CD4-positive, CD25-positive, alpha-beta regulatory T cell (primary cell): ENCODE data around the gene KANK3. TPM values are rescaled to one million over a fixed set of nuclear protein-coding genes. Genes with fewer than 3 reads are reported as not detected.
"Not testable (repeated sequence)": the region's sequence is repeated elsewhere in the genome, so short reads cannot be mapped to it uniquely, and the experiment has no call there.

ENCODE experiments used
- ATAC-seq, 2 donors: fragments of 150-1000 bp; cut with Tn5 transposase; one replicate each; pipeline ENCODE4 v1.10.0; 2021; ENCODE audit warnings: low read depth in 2 of 2, moderate number of reproducible peaks in 2 of 2, moderate library complexity in 1 of 2
- DNase-seq, 3 donors: peaks; one replicate each; pipeline versions ENCODE4 v3.0.0 to v3.0.0-alpha.2; 2012 to 2022; ENCODE audit warnings: mixed read lengths in 1 of 3
- H3K27ac ChIP-seq: one replicate; pipeline ENCODE4 v1.7.0; 2013; ENCODE audit warnings: mild to moderate bottlenecking, low read length; ENCODE audit not compliant: insufficient read depth, poor library complexity, severe bottlenecking
- H3K27me3 ChIP-seq: one replicate; pipeline ENCODE4 v1.7.0; 2013; ENCODE audit warnings: low read length; ENCODE audit not compliant: control insufficient read depth, insufficient read depth
- H3K36me3 ChIP-seq: one replicate; pipeline ENCODE4 v1.7.0; 2013; ENCODE audit warnings: mild to moderate bottlenecking, low read length, moderate library complexity; ENCODE audit not compliant: control insufficient read depth, insufficient read depth
- H3K4me1 ChIP-seq: 2 replicates; pipeline ENCODE4 v1.7.0; 2013; ENCODE audit warnings: mild to moderate bottlenecking, low read length; ENCODE audit not compliant: insufficient read depth, control insufficient read depth, poor library complexity, severe bottlenecking
- H3K4me3 ChIP-seq: one replicate; pipeline ENCODE4 v1.7.0; 2013; ENCODE audit warnings: low read depth, mild to moderate bottlenecking, low read length, moderate library complexity
- H3K9me3 ChIP-seq, 2 experiments: 1 replicate in 1 of 2; 2 replicates in 1 of 2; pipeline ENCODE4 v1.7.0; 2013; ENCODE audit warnings: low read length in 2 of 2, mild to moderate bottlenecking in 1 of 2, moderate library complexity in 1 of 2; ENCODE audit not compliant: control insufficient read depth in 2 of 2
- H3K27ac Mint-ChIP-seq, 3 donors: one replicate each; pipeline ENCODE4 v1.8.0; 2020 to 2022; ENCODE audit warnings: mild to moderate bottlenecking in 3 of 3, mixed read lengths in 3 of 3, moderate library complexity in 2 of 3
- H3K27me3 Mint-ChIP-seq: one replicate; pipeline ENCODE4 v1.8.0; 2022; ENCODE audit warnings: mild to moderate bottlenecking, mixed read lengths
- H3K36me3 Mint-ChIP-seq: one replicate; pipeline ENCODE4 v1.8.0; 2020; ENCODE audit warnings: mixed read lengths
- H3K4me1 Mint-ChIP-seq, 4 donors: one replicate each; pipeline ENCODE4 v1.8.0; 2020 to 2022; ENCODE audit warnings: mixed read lengths in 4 of 4, mild to moderate bottlenecking in 1 of 4
- H3K4me3 Mint-ChIP-seq, 4 donors: one replicate each; pipeline ENCODE4 v1.8.0; 2020 to 2022; ENCODE audit warnings: mild to moderate bottlenecking in 4 of 4, mixed read lengths in 4 of 4, moderate library complexity in 3 of 4
- H3K9me3 Mint-ChIP-seq, 7 donors: one replicate each; pipeline ENCODE4 v1.8.0; 2020 to 2022; ENCODE audit warnings: mixed read lengths in 7 of 7, mild to moderate bottlenecking in 3 of 7, moderate library complexity in 2 of 7
- polyA plus RNA-seq, 4 donors: library from polyadenylated mRNA; unstranded; fragments of 300-500 nt; fragmentation: Illumina TruSeq; gene quantifications; one replicate each; pipeline ENCODE4 v1.2.3, GENCODE V29; 2021
- total RNA-seq: library from RNA; stranded (reverse); gene quantifications from one replicate; pipeline ENCODE4 v1.2.3, GENCODE V29; 2022

Gene KANK3
- total and polyA plus RNA-seq, 5 donors from 2014 or later: 0.40 to 4.4 (median 1.0) TPM

- not testable (repeated sequence) for ATAC-seq, H3K36me3 Mint-ChIP-seq, H3K27ac ChIP-seq, H3K9me3 ChIP-seq, H3K36me3 ChIP-seq, H3K4me3 ChIP-seq, H3K9me3 Mint-ChIP-seq, H3K27me3 ChIP-seq, DNase-seq
- H3K27me3 Mint-ChIP-seq: peaks cover 41% of the 10 kb centered on the region
- peaks cover 0 to 18% (median 9%) of the 10 kb centered on the region in 4 donors for H3K4me1 Mint-ChIP-seq
- H3K4me1 ChIP-seq: peaks cover 17% of the 10 kb centered on the region
- peak overlapping the region; percentile 29 to 77 (median 64) for H3K4me3 Mint-ChIP-seq
- H3K27ac Mint-ChIP-seq: peak overlapping the region in 2 of 3 donors; percentile 43 to 73
Measured at GRCh38 chr19:8341504-8341903, 1.6 kb downstream of the KANK3 start.

- Mint-ChIP-seq H3K36me3 (peaks cover 3% of the 10 kb centered on the region), H3K4me3 (peak overlapping the region in 1 of 4 donors; percentile 66), H3K4me1 (peaks cover 0 to 23% (median 11%) of the 10 kb centered on the region in 4 donors), H3K27me3 (peaks cover 50% of the 10 kb centered on the region), H3K27ac (no peak overlapping the region), H3K9me3 (peaks cover 0 to 6% (median 0%) of the 10 kb centered on the region in 7 donors)
- Histone ChIP-seq H3K4me3 (no peak overlapping the region), H3K9me3 (no peaks in the 10 kb centered on the region), H3K27me3 (no peaks in the 10 kb centered on the region), H3K27ac (no peak overlapping the region), H3K36me3 (no peaks in the 10 kb centered on the region), H3K4me1 (peaks cover 23% of the 10 kb centered on the region)
- DNase-seq: no peak
- ATAC-seq: no peak
Measured at GRCh38 chr19:8340341-8341096, 2.5 kb downstream of the KANK3 start.

- Histone ChIP-seq H3K4me3 (no peak overlapping the region), H3K27ac (no peak overlapping the region), H3K36me3 (no peaks in the 10 kb centered on the region), H3K27me3 (no peaks in the 10 kb centered on the region), H3K4me1 (peaks cover 37% of the 10 kb centered on the region), H3K9me3 (no peaks in the 10 kb centered on the region)
- ATAC-seq (no peak), DNase-seq (no peak)
- Mint-ChIP-seq H3K9me3 (peaks cover 0 to 6% (median 0%) of the 10 kb centered on the region in 7 donors), H3K27ac (no peak overlapping the region), H3K4me3 (no peak overlapping the region), H3K36me3 (peaks cover 3% of the 10 kb centered on the region), H3K4me1 (peaks cover 0 to 21% (median 10%) of the 10 kb centered on the region in 4 donors), H3K27me3 (peaks cover 44% of the 10 kb centered on the region)
Measured at GRCh38 chr19:8338835-8339234, 4.2 kb downstream of the KANK3 start.

GRCh38 chr19:8337728-8338127 is 5.3 kb downstream of the KANK3 start:
- Histone ChIP-seq H3K4me3 (no peak overlapping the region), H3K36me3 (no peaks in the 10 kb centered on the region), H3K9me3 (no peaks in the 10 kb centered on the region), H3K27me3 (no peaks in the 10 kb centered on the region), H3K4me1 (peaks cover 27% of the 10 kb centered on the region), H3K27ac (no peak overlapping the region)
- H3K9me3 Mint-ChIP-seq: peaks cover 0 to 4% (median 0%) of the 10 kb centered on the region in 7 donors
- DNase-seq: no peak
- no peak overlapping the region for H3K27ac Mint-ChIP-seq
- peaks cover 0 to 16% (median 9%) of the 10 kb centered on the region in 4 donors for H3K4me1 Mint-ChIP-seq
- peaks cover 41% of the 10 kb centered on the region for H3K27me3 Mint-ChIP-seq
- no peak overlapping the region for H3K4me3 Mint-ChIP-seq
- H3K36me3 Mint-ChIP-seq: peaks cover 3% of the 10 kb centered on the region
- ATAC-seq: no peak

GRCh38 chr19:8336660-8337059 is 6.4 kb downstream of the KANK3 start:
- H3K27ac Mint-ChIP-seq: no peak overlapping the region
- Histone ChIP-seq H3K4me1 (peaks cover 20% of the 10 kb centered on the region), H3K36me3 (no peaks in the 10 kb centered on the region), H3K27me3 (no peaks in the 10 kb centered on the region), H3K4me3 (no peak overlapping the region), H3K9me3 (no peaks in the 10 kb centered on the region), H3K27ac (no peak overlapping the region)
- H3K4me1 Mint-ChIP-seq: peaks cover 0 to 11% (median 7%) of the 10 kb centered on the region in 4 donors
- H3K4me3 Mint-ChIP-seq: no peak overlapping the region
- H3K36me3 Mint-ChIP-seq: peaks cover 3% of the 10 kb centered on the region
- H3K9me3 Mint-ChIP-seq: peaks cover 0 to 4% (median 0%) of the 10 kb centered on the region in 7 donors
- H3K27me3 Mint-ChIP-seq: peaks cover 38% of the 10 kb centered on the region
- no peak for DNase-seq
- ATAC-seq: no peak

GRCh38 chr19:8336072-8336569 is 6.9 kb downstream of the KANK3 start:
- no peaks in the 10 kb centered on the region for H3K9me3 ChIP-seq
- H3K27ac Mint-ChIP-seq: no peak overlapping the region
- peaks cover 0 to 4% (median 0%) of the 10 kb centered on the region in 7 donors for H3K9me3 Mint-ChIP-seq
- no peaks in the 10 kb centered on the region for H3K36me3 ChIP-seq
- H3K27me3 Mint-ChIP-seq: peaks cover 34% of the 10 kb centered on the region
- peaks cover 0 to 9% (median 7%) of the 10 kb centered on the region in 4 donors for H3K4me1 Mint-ChIP-seq
- no peaks in the 10 kb centered on the region for H3K27me3 ChIP-seq
- H3K27ac ChIP-seq: no peak overlapping the region
- peak overlapping the region in 2 of 4 donors; percentile 16 to 61 for H3K4me3 Mint-ChIP-seq
- peaks cover 3% of the 10 kb centered on the region for H3K36me3 Mint-ChIP-seq
- H3K4me1 ChIP-seq: peaks cover 20% of the 10 kb centered on the region
- ATAC-seq (no peak), DNase-seq (no peak)
- H3K4me3 ChIP-seq: no peak overlapping the region

- DNase-seq (peak in 2 of 3 donors; percentile 18 to 50), ATAC-seq (peak in 1 of 2 donors; percentile 25)
- peaks cover 20% of the 10 kb centered on the region for H3K4me1 ChIP-seq
- H3K36me3 Mint-ChIP-seq: peaks cover 3% of the 10 kb centered on the region
- H3K4me3 ChIP-seq: no peak overlapping the region
- H3K27me3 Mint-ChIP-seq: peaks cover 29% of the 10 kb centered on the region
- peaks cover 0 to 4% (median 0%) of the 10 kb centered on the region in 7 donors for H3K9me3 Mint-ChIP-seq
- H3K27ac ChIP-seq: no peak overlapping the region
- H3K36me3 ChIP-seq: no peaks in the 10 kb centered on the region
- H3K9me3 ChIP-seq: no peaks in the 10 kb centered on the region
- H3K27me3 ChIP-seq: no peaks in the 10 kb centered on the region
- peaks cover 0 to 7% (median 4%) of the 10 kb centered on the region in 4 donors for H3K4me1 Mint-ChIP-seq
- H3K4me3 Mint-ChIP-seq: peak overlapping the region in 2 of 4 donors; percentile 16 to 61
- no peak overlapping the region for H3K27ac Mint-ChIP-seq
Measured at GRCh38 chr19:8335343-8336071, 7.6 kb downstream of the KANK3 start.
